PC-3 (cell line): ENCODE data around the gene PSPN. TPM values are rescaled to one million over a fixed set of nuclear protein-coding genes. Genes with fewer than 3 reads are reported as not detected.
"Not testable (repeated sequence)": the region's sequence is repeated elsewhere in the genome, so short reads cannot be mapped to it uniquely, and the experiment has no call there.

Experiments used
- ATAC-seq: fragments of 200-7000 bp; cut with Tn5 transposase; 2 replicates; pipeline ENCODE4 v1.9.1; 2020; ENCODE audit warnings: mild to moderate bottlenecking, moderate library complexity
- BruUV-seq: library from RNA; stranded (reverse); fragments of 400-500 nt; replicated peaks from 2 replicates; lab custom pipeline; 2021; lab: Mats Ljungman, UMichigan
- CTCF ChIA-PET: fragments of 300-600 bp; sonication (Branson Sonifier 250); formaldehyde crosslinking; loops from one replicate; lab custom pipeline; 2022; ENCODE audit warnings: antibody characterized with exemption; lab: Charles Lee
- POLR2A ChIA-PET: fragments of 300-600 bp; sonication (Branson Sonifier 250); formaldehyde crosslinking; loops from one replicate; lab custom pipeline; 2022; ENCODE audit warnings: antibody characterized with exemption; ENCODE audit not compliant: unreplicated experiment; lab: Charles Lee
- DNase-seq: peaks from one replicate; pipeline ENCODE4 v3.0.0-alpha.2; 2015
- H2AFZ ChIP-seq: fragments of 300-600 bp; sonication (generic); 2 replicates; pipeline ENCODE4 v1.6.0; 2016; ENCODE audit warnings: antibody characterized with exemption, low read length
- H3F3A ChIP-seq: fragments of 300-600 bp; sonication (generic); one replicate; pipeline ENCODE4 v1.6.0; 2017; ENCODE audit warnings: antibody characterized with exemption, low read length, control low read depth, mild to moderate bottlenecking; ENCODE audit not compliant: unreplicated experiment
- H3K27ac ChIP-seq: fragments of 300-600 bp; sonication (generic); 2 replicates; pipeline ENCODE4 v1.5.1; 2016; ENCODE audit warnings: mild to moderate bottlenecking, low read length
- H3K27me3 ChIP-seq: fragments of 300-600 bp; sonication (generic); 2 replicates; pipeline ENCODE4 v1.6.1; 2016; ENCODE audit warnings: low read length, mixed read lengths
- H3K36me3 ChIP-seq: fragments of 300-600 bp; sonication (generic); 2 replicates; pipeline ENCODE4 v1.6.1; 2016; ENCODE audit warnings: low read depth, mixed run types, low read length, mixed read lengths
- H3K4me1 ChIP-seq: fragments of 300-600 bp; sonication (generic); 2 replicates; pipeline ENCODE4 v1.5.1; 2016; ENCODE audit warnings: low read length; ENCODE audit not compliant: insufficient read depth
- H3K4me2 ChIP-seq: fragments of 300-600 bp; sonication (generic); 2 replicates; pipeline ENCODE4 v1.6.0; 2016; ENCODE audit warnings: low read length
- H3K4me3 ChIP-seq: fragments of 300-600 bp; sonication (generic); 2 replicates; pipeline ENCODE4 v1.5.1; 2016; ENCODE audit warnings: mild to moderate bottlenecking, low read length, mixed read lengths
- H3K79me2 ChIP-seq: fragments of 300-600 bp; sonication (generic); 2 replicates; pipeline ENCODE4 v1.6.1; 2017; ENCODE audit warnings: low read length, mixed read lengths
- H3K9ac ChIP-seq: fragments of 300-600 bp; sonication (generic); 2 replicates; pipeline ENCODE4 v1.6.0; 2016; ENCODE audit warnings: mild to moderate bottlenecking, low read length
- H3K9me2 ChIP-seq: fragments of 300-600 bp; sonication (generic); replicated peaks from 2 replicates; pipeline ENCODE4 v1.6.1; 2016; ENCODE audit warnings: mixed run types, low read length, mixed read lengths
- H3K9me3 ChIP-seq: fragments of 300-600 bp; sonication (generic); 2 replicates; pipeline ENCODE4 v1.6.1; 2016; ENCODE audit warnings: low read length, mixed read lengths
- H4K20me1 ChIP-seq: fragments of 300-600 bp; sonication (generic); 2 replicates; pipeline ENCODE4 v1.6.1; 2016; ENCODE audit warnings: low read length, mixed read lengths
- CTCF ChIP-seq: fragments of 300-600 bp; sonication (generic); conservative IDR thresholded peaks from 2 replicates; pipeline ENCODE4 v1.5.1; 2017; ENCODE audit warnings: antibody characterized with exemption, low read depth, mild to moderate bottlenecking, low read length
- EZH2 ChIP-seq: fragments of 300-600 bp; sonication (generic); IDR thresholded peaks from one replicate; pipeline ENCODE4 v1.6.1; 2017; ENCODE audit warnings: antibody characterized with exemption, mild to moderate bottlenecking, low read length; ENCODE audit not compliant: unreplicated experiment
- EZH2phosphoT487 ChIP-seq: fragments of 300-600 bp; sonication (generic); IDR thresholded peaks from 2 replicates; pipeline ENCODE4 v1.6.1; 2018; ENCODE audit warnings: mild to moderate bottlenecking, antibody characterized with exemption, low read length, borderline replicate concordance
- intact Hi-C: fragments of 100-400 bp; cut with micrococcal nuclease; formaldehyde crosslinking; loops from 2 replicates; pipeline ENCODE4 v1.9.0; 2023
- total RNA-seq: library from RNA; depleted of rRNA; stranded (reverse); fragments of >200 nt; gene quantifications from 2 replicates; pipeline ENCODE4 v1.2.3, GENCODE V29; 2014

The PSPN gene
- total RNA-seq, 1 experiment from 2014 or later: 3.1 TPM

GRCh38 chr19:6360445-6360844, 15.3 kb downstream of the PSPN start:
- H3K27me3 ChIP-seq, H3K27ac ChIP-seq, H4K20me1 ChIP-seq, BruUV-seq, DNase-seq, H3K36me3 ChIP-seq, H3F3A ChIP-seq, ATAC-seq, CTCF ChIA-PET, H3K4me3 ChIP-seq, intact Hi-C loops, H3K4me2 ChIP-seq, H2AFZ ChIP-seq, H3K9me2 ChIP-seq, H3K9ac ChIP-seq, H3K9me3 ChIP-seq: not testable (repeated sequence)
- peaks cover 16% of the 10 kb centered on the region for H3K4me1 ChIP-seq
- POLR2A ChIA-PET: interaction anchor here (0.7 kb wide), 1 partner anchor 121 kb away, joined by 24 read pairs; the partner anchor contains the start of gene DENND1C
- H3K79me2 ChIP-seq: peaks cover 20% of the 10 kb centered on the region

- Histone ChIP-seq H3K9me2 (no peaks in the 10 kb centered on the region), H3K4me3 (no peak overlapping the region), H3K79me2 (peaks cover 20% of the 10 kb centered on the region), H4K20me1 (no peaks in the 10 kb centered on the region), H3K9me3 (no peaks in the 10 kb centered on the region), H3K27ac (no peak overlapping the region), H3F3A (no peaks in the 10 kb centered on the region), H2AFZ (no peak overlapping the region), H3K4me2 (no peak overlapping the region), H3K36me3 (peaks cover 4% of the 10 kb centered on the region; the same call in 1 of the 2 replicates), H3K4me1 (peaks cover 16% of the 10 kb centered on the region), H3K9ac (no peak overlapping the region), H3K27me3 (no peaks in the 10 kb centered on the region)
- BruUV-seq: no TSS peak
- POLR2A ChIA-PET: no interaction called here
- TF ChIP-seq EZH2 (no peak), CTCF (no peak), EZH2phosphoT487 (no peak)
- CTCF ChIA-PET: no interaction called here
- DNase-seq (no peak), ATAC-seq (no peak)
- intact Hi-C loops: no loop called here
Measured at GRCh38 chr19:6359568-6360341, 16.0 kb downstream of the PSPN start.

- no peaks in the 10 kb centered on the region for H3K27me3 ChIP-seq
- peak; percentile 55 for DNase-seq
- intact Hi-C loops: no loop called here
- TF ChIP-seq EZH2phosphoT487: no peak
- no peak for TF ChIP-seq CTCF
- no peak for TF ChIP-seq EZH2
- peak overlapping the region; percentile 68 for H3K4me2 ChIP-seq
- no peak overlapping the region for H3K4me3 ChIP-seq
- ChIA-PET POLR2A (no interaction called here), CTCF (interaction anchor here (0.8 kb wide), 1 partner anchor 232 kb away, joined by 4 read pairs; no protein-coding TSS in a partner anchor)
- peaks cover 17% of the 10 kb centered on the region for H3K4me1 ChIP-seq
- H3K36me3 ChIP-seq: no peaks in the 10 kb centered on the region
- peak overlapping the region; percentile 78 for H2AFZ ChIP-seq
- H3K9me3 ChIP-seq: no peaks in the 10 kb centered on the region
- H3K9me2 ChIP-seq: no peaks in the 10 kb centered on the region
- H3K79me2 ChIP-seq: peaks cover 14% of the 10 kb centered on the region
- no peak overlapping the region for H3K9ac ChIP-seq
- peak; percentile 7; the same call in 1 of the 2 replicates for ATAC-seq
- no peaks in the 10 kb centered on the region for H3F3A ChIP-seq
- no TSS peak for BruUV-seq
- no peaks in the 10 kb centered on the region for H4K20me1 ChIP-seq
- no peak overlapping the region for H3K27ac ChIP-seq
Measured at GRCh38 chr19:6358003-6358402, 17.7 kb downstream of the PSPN start.
